ENCODE measurements around the gene DPYD. TPM values are rescaled to one million over a fixed set of nuclear protein-coding genes. Genes with fewer than 3 reads are reported as not detected.

The DPYD gene
- total RNA-seq, result 74.8 and 80.1 TPM in 2 replicates

GRCh38 chr1:97920832-97921571, at the start of gene DPYD:
TSS of gene DPYD (minus strand) at chr1:97921034. CDS start at chr1:97920922, 112 bp downstream.

